Liver (tissue), 9 donors: ENCODE results near the gene JMJD6. TPM values are rescaled to one million over a fixed set of nuclear protein-coding genes. Genes with fewer than 3 reads are reported as not detected.

Experiments used
- DNase-seq: peaks from one replicate; pipeline ENCODE4 v3.0.0-alpha.2; 2017; ENCODE audit warnings: low spot score
- H3K27ac ChIP-seq, 2 donors: one replicate each; pipeline ENCODE4 v1.7.0; 2013; ENCODE audit warnings: inconsistent platforms in 2 of 2, low read length in 2 of 2, control low read depth in 1 of 2, low read depth in 1 of 2, mild to moderate bottlenecking in 1 of 2
- H3K27me3 ChIP-seq, 4 donors: one replicate each; pipeline versions ENCODE4 v1.6.1 to v1.7.0; 2013; ENCODE audit warnings: low read length in 3 of 4, inconsistent platforms in 1 of 4, mild to moderate bottlenecking in 1 of 4, moderate library complexity in 1 of 4; ENCODE audit not compliant: control insufficient read depth in 4 of 4, insufficient read depth in 4 of 4
- H3K36me3 ChIP-seq, 4 donors: one replicate each; pipeline versions ENCODE4 v1.6.1 to v1.7.0; 2013; ENCODE audit warnings: low read length in 3 of 4, mild to moderate bottlenecking in 3 of 4, low read depth in 1 of 4, moderate library complexity in 1 of 4; ENCODE audit not compliant: control insufficient read depth in 4 of 4, insufficient read depth in 3 of 4
- H3K4me1 ChIP-seq, 4 donors: one replicate each; pipeline versions ENCODE4 v1.6.1 to v1.7.0; 2013; ENCODE audit warnings: low read length in 3 of 4, mild to moderate bottlenecking in 3 of 4, moderate library complexity in 1 of 4; ENCODE audit not compliant: control insufficient read depth in 4 of 4, insufficient read depth in 4 of 4
- H3K4me3 ChIP-seq, 3 donors: one replicate each; pipeline versions ENCODE4 v1.6.1 to v1.7.0; 2013; ENCODE audit warnings: low read length in 3 of 3, control low read depth in 1 of 3, low read depth in 1 of 3, mild to moderate bottlenecking in 1 of 3
- H3K9ac ChIP-seq, 2 donors: one replicate each; pipeline ENCODE4 v1.7.0; 2013; ENCODE audit warnings: low read length in 2 of 2, mild to moderate bottlenecking in 2 of 2, moderate library complexity in 2 of 2, control low read depth in 1 of 2, low read depth in 1 of 2
- H3K9me3 ChIP-seq, 4 donors: one replicate each; pipeline versions ENCODE4 v1.6.1 to v1.7.0; 2013; ENCODE audit warnings: low read length in 3 of 4; ENCODE audit not compliant: control insufficient read depth in 4 of 4
- CTCF ChIP-seq: fragments of 150-350 bp; IDR thresholded peaks from 2 replicates; pipeline ENCODE4 v1.5.1; 2017; ENCODE audit warnings: improper control_type of control experiment, low read depth, low read length; ENCODE audit not compliant: missing input control
- EGR1 ChIP-seq, 2 donors: IDR thresholded peaks; 2 replicates each; pipeline ENCODE4 v1.6.1; 2016 to 2018; ENCODE audit warnings: antibody characterized with exemption in 2 of 2, low read depth in 2 of 2
- FOXA1 ChIP-seq: IDR thresholded peaks from 2 replicates; pipeline ENCODE4 v1.6.1; 2016; ENCODE audit warnings: antibody characterized with exemption
- FOXA2 ChIP-seq: IDR thresholded peaks from 2 replicates; pipeline ENCODE4 v1.6.1; 2016; ENCODE audit warnings: antibody characterized with exemption
- GABPA ChIP-seq, 2 donors: IDR thresholded peaks in 1 of 2; conservative IDR thresholded peaks in 1 of 2; 2 replicates each; pipeline ENCODE4 v1.6.1; 2016; ENCODE audit warnings: antibody characterized with exemption in 2 of 2, mild to moderate bottlenecking in 1 of 2, moderate library complexity in 1 of 2
- HNF4A ChIP-seq, 2 donors: conservative IDR thresholded peaks; 2 replicates each; pipeline ENCODE4 v1.6.1; 2016; ENCODE audit warnings: antibody characterized with exemption in 2 of 2, mild to moderate bottlenecking in 2 of 2
- HNF4G ChIP-seq: IDR thresholded peaks from 2 replicates; pipeline ENCODE4 v1.6.1; 2016; ENCODE audit warnings: antibody characterized with exemption
- MAX ChIP-seq: IDR thresholded peaks from 2 replicates; pipeline ENCODE4 v1.6.1; 2016; ENCODE audit warnings: antibody characterized with exemption
- NR2F2 ChIP-seq: IDR thresholded peaks from 2 replicates; pipeline ENCODE4 v1.6.1; 2016; ENCODE audit warnings: antibody characterized with exemption
- RXRA ChIP-seq, 2 donors: IDR thresholded peaks; 2 replicates each; pipeline ENCODE4 v1.6.1; 2017 to 2018; ENCODE audit warnings: antibody characterized with exemption in 2 of 2, mild to moderate bottlenecking in 1 of 2
- SP1 ChIP-seq: IDR thresholded peaks from 2 replicates; pipeline ENCODE4 v1.6.1; 2018; ENCODE audit warnings: antibody characterized with exemption, mild to moderate bottlenecking
- YY1 ChIP-seq: IDR thresholded peaks from 2 replicates; pipeline ENCODE4 v1.6.1; 2016; ENCODE audit warnings: antibody characterized with exemption, mild to moderate bottlenecking
- WGBS: extraction: QIAGEN DNeasy Blood & Tissue Kit; methylation state at CpG from one replicate; pipeline ENCODE4 v1.1.7; 2013; 5-methylcytosine and 5-hydroxymethylcytosine counted together
- polyA plus RNA-seq, 2 donors: library from polyadenylated mRNA; stranded (reverse) in 1 of 2; unstranded in 1 of 2; fragments of 200-250 nt in 1 of 2; fragments of >200 nt in 1 of 2; fragmentation: Nextera tagmentation in 1 of 2; extraction: Ambion mirVana in 1 of 2; gene quantifications; one replicate each; pipeline versions ENCODE4 v1.2.1 to v1.2.3, GENCODE V29; 2013 to 2015
- total RNA-seq, 2 donors: library from RNA; depleted of rRNA; stranded (reverse); fragments of >200 nt; gene quantifications; one replicate each; pipeline ENCODE4 v1.2.3, GENCODE V29; 2014
- TF ChIP-seq, protein P1 (sequence below): IDR thresholded peaks from 2 replicates; pipeline ENCODE4 v1.6.1; 2016; ENCODE audit warnings: antibody characterized with exemption
- TF ChIP-seq, protein P2 (sequence below): IDR thresholded peaks from 2 replicates; pipeline ENCODE4 v1.6.1; 2016; ENCODE audit warnings: antibody characterized with exemption, mild to moderate bottlenecking
- donor health status: healthy.
- donor health status: healthy.
- donor health status: healthy.
- donor health status: healthy.
- donor health status: healthy.

The JMJD6 gene
- total and polyA plus RNA-seq, 4 donors: 9.9 to 16.1 (median 11.2) TPM

DNA sequence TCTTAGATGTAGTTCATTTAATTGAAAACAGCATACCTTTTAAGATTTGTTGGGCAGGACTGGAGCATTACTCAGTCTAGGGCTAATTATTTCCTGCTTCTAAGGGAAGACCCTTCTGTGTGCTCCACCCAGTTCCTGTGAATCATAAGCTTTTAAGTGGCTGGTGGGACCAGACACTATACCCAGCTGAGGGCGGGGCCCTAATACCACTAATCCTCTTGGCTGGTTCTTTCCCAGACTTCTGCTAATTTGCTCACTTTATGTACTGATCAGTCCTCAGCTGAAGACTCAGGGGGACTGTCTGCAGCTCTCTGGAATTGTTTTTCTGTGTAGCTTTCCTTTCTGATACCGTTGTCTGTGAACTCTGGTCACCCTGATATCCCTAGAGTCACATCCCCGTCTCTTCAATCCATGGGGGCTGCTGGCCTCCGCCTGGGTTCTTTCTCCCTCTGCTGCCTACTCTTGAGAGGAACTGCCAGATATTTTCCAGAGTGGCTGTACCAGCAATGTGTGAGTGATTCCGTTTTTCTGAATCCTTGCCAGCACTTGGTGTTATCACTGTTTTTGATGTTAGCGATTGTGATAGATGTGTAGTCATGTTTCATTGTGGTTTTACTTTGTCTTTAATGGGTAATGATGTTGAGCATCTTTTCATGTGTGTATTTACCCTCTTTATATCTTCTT, 46.6 kb upstream of the JMJD6 start:
- no peak for TF ChIP-seq HNF4G
- no peak for TF ChIP-seq SP1
- TF ChIP-seq YY1: no peak
- TF ChIP-seq CTCF: no peak
- TF ChIP-seq GABPA (IDR thresholded peaks at IDR 0.05 in 1 of 2, conservative IDR thresholded peaks at IDR 0.05 in 1 of 2): no peak
- TF ChIP-seq FOXA1: no peak
- no peak for TF ChIP-seq NR2F2
- no peak for TF ChIP-seq HNF4A (conservative IDR thresholded peaks at IDR 0.05)
- TF ChIP-seq, protein P1, sequence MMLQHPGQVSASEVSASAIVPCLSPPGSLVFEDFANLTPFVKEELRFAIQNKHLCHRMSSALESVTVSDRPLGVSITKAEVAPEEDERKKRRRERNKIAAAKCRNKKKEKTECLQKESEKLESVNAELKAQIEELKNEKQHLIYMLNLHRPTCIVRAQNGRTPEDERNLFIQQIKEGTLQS: no peak
- TF ChIP-seq FOXA2: no peak
- no peak for TF ChIP-seq EGR1 (IDR thresholded peaks at IDR 0.05; ENCODE audit: low read depth in 2 of 2)
- TF ChIP-seq, protein P2, sequence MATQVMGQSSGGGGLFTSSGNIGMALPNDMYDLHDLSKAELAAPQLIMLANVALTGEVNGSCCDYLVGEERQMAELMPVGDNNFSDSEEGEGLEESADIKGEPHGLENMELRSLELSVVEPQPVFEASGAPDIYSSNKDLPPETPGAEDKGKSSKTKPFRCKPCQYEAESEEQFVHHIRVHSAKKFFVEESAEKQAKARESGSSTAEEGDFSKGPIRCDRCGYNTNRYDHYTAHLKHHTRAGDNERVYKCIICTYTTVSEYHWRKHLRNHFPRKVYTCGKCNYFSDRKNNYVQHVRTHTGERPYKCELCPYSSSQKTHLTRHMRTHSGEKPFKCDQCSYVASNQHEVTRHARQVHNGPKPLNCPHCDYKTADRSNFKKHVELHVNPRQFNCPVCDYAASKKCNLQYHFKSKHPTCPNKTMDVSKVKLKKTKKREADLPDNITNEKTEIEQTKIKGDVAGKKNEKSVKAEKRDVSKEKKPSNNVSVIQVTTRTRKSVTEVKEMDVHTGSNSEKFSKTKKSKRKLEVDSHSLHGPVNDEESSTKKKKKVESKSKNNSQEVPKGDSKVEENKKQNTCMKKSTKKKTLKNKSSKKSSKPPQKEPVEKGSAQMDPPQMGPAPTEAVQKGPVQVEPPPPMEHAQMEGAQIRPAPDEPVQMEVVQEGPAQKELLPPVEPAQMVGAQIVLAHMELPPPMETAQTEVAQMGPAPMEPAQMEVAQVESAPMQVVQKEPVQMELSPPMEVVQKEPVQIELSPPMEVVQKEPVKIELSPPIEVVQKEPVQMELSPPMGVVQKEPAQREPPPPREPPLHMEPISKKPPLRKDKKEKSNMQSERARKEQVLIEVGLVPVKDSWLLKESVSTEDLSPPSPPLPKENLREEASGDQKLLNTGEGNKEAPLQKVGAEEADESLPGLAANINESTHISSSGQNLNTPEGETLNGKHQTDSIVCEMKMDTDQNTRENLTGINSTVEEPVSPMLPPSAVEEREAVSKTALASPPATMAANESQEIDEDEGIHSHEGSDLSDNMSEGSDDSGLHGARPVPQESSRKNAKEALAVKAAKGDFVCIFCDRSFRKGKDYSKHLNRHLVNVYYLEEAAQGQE: no peak
- Histone ChIP-seq H3K9me3 (no peaks in the 10 kb centered on the region), H3K27ac (no peak overlapping the region), H3K36me3 (peaks cover 3 to 24% (median 22%) of the 10 kb centered on the region in 4 donors), H3K4me1 (no peaks in the 10 kb centered on the region), H3K9ac (no peak overlapping the region), H3K27me3 (no peaks in the 10 kb centered on the region), H3K4me3 (no peak overlapping the region)
- WGBS: 81% methylated on average over 6 of the region's 6 CpGs
- no peak for DNase-seq

DNA sequence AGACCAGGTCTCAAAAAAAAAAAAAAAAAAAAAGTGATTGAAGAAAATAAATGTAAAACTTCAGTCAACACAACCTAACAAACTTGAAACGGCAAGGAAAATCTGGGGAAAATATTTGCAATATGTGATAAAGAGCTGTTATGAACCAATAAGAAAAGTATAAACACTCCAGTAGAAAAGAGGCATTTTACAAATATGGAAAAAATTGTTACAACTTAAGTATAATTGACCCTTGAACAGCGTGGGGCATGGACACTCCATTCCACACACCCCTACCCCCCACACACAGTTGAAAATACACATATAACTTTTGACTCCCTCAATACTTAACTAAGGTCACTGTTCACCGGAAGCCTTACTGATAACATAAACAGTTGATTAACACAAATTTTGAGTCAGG, 32.2 kb upstream of the JMJD6 start:
- H3K9me3 ChIP-seq: no peaks in the 10 kb centered on the region
- no peak for DNase-seq
- H3K27ac ChIP-seq: no peak overlapping the region
- H3K36me3 ChIP-seq: peaks cover 7 to 13% (median 9%) of the 10 kb centered on the region in 4 donors
- 96% methylated on average over 3 of the region's 3 CpGs for WGBS
- no peaks in the 10 kb centered on the region for H3K27me3 ChIP-seq
- H3K4me1 ChIP-seq: no peaks in the 10 kb centered on the region
- H3K9ac ChIP-seq: no peak overlapping the region
- no peak overlapping the region for H3K4me3 ChIP-seq
- TF ChIP-seq SP1 (no peak), YY1 (no peak), EGR1 (IDR thresholded peaks at IDR 0.05; ENCODE audit: low read depth in 2 of 2) (no peak), MAX (no peak), HNF4G (no peak), FOXA1 (no peak), HNF4A (conservative IDR thresholded peaks at IDR 0.05) (no peak), RXRA (IDR thresholded peaks at IDR 0.05) (no peak)
